GM21786 (cell line): ENCODE results near the gene PODN.
A peak's percentile ranks its signal among the peaks of the same experiment; 100 is the strongest.

ENCODE experiments used
- ATAC-seq: cut with Tn5 transposase; IDR thresholded peaks from one replicate; pipeline ENCODE4 v1.9.1; 2021; ENCODE audit not compliant: unreplicated experiment

PODN gene

DNA sequence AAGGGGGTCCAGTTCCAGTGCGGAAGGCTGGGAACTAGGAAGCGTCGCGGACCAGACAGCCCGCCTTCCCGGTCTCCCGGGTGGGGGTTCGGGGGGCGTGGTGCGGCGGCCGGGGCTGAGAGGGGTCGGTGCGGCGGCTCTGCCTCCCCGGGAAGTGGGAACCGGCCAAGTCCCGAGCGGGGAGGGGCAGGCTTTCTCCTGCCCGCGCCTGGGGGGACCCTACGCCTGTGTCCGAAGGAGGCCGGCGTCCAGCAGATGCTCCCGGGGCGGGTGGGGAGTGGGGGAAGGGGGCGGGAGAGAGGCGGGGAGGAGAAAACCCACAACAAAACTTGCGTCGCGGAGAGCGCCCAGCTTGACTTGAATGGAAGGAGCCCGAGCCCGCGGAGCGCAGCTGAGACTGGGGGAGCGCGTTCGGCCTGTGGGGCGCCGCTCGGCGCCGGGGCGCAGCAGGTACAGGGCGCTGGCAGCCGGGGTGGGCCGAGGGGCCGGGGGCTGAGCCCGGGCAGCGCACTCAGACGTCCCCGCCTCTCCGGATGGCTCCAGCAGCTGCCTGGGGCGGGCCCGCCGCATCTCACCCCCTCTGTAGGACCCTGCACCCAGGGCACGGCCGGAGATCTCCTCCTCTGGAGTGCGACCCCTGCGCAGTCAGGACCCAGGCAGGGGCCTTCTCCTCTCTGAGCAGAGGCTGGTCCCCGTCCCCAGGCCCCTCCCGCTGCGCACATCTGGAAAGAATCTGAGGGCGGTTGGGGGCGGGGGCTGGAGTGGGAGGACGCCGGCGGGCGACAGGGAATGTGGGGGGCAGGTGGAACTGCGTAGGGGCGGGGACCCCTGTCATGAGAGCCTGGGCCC, at the start of gene PODN:
Gene PODN (plus strand): TSS at position 355 of the 849 bp plus-strand sequence. CDS start 7,643 bp downstream, outside the sequence.
- ATAC-seq: no peak

DNA sequence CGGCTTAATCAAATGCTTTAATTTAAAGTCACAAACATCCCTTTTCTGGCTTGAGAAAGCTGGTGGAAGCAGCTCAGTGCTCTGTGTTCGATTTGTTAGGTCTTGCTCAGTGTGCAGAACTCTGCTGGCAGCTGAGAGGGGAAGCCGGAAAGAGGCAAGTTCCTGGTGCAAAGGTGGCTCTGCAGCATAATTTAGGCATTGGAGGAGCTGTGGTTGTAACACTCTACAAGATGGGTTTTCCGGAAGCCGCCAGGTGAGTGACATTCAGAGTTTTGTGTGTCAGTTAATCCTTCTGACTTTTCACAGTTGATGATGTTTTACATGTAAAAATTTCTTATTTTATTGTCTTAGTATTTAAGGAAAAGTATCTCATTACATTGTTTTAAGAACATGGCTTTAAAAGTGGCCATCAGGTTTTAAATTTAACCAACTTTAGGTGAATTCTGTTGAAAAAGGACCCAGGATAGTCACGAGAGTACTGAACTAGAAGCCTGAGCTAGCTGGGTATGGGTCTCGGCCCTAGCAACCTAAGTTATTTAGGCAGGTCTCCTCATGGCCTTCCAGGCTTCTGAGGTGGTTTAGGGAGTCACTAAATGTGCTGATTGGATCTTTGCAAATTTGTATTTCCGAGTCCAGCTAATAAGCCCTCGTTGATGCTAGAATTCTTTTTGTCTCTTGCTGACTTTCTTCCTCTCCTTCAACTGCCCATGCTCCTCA, 47.1 kb upstream of the PODN start:
- peak; percentile 90 for ATAC-seq

GRCh38 chr1:53015508-53015860, 46.5 kb upstream of the PODN start:
- no peak for ATAC-seq

DNA sequence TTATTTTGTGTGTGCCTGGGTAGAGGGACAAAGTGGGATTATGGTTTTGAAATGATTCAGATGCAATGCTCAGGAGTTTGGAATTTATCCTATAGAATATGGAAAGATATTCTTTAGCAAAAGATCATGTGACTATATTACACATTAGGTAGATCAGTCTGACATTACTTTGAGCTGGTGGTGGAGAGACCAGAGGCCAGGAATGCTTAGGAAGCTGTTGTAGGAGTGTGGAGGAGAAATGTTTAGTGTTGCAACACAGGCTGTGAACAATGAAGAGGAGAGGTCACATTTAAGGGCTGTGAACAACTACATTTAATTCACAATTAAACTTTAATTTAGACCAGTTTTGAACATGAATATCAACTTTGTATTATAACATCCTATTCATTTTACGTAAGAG, 45.3 kb upstream of the PODN start:
- ATAC-seq: no peak

GRCh38 chr1:53020588-53020987, 41.4 kb upstream of the PODN start:
- ATAC-seq: no peak

- no peak for ATAC-seq
Observed at GRCh38 chr1:53022179-53022578, 39.8 kb upstream of the PODN start.

GRCh38 chr1:53023546-53023945, 38.5 kb upstream of the PODN start:
- no peak for ATAC-seq

GRCh38 chr1:53024117-53024516, 37.9 kb upstream of the PODN start:
- ATAC-seq: no peak

GRCh38 chr1:53025034-53025768, 36.8 kb upstream of the PODN start:
- no peak for ATAC-seq

DNA sequence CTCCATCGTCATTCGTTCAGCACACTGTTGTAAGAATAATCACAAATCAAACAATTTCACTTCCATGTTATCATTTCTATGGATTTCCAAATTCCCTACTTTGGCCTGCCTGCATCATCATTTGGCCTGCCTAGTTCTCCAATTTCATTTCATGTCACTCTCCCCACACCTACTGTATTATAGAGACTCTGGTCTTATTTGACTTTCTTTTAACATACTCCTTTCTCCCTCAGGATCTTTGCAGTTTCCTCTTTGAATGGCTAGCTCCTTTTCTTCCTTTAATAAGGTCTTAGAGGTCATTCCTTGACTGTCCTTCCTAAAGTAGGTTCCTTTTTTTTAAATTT, 36.3 kb upstream of the PODN start:
- no peak for ATAC-seq

GRCh38 chr1:53026254-53026653, 35.8 kb upstream of the PODN start:
- ATAC-seq: no peak

DNA sequence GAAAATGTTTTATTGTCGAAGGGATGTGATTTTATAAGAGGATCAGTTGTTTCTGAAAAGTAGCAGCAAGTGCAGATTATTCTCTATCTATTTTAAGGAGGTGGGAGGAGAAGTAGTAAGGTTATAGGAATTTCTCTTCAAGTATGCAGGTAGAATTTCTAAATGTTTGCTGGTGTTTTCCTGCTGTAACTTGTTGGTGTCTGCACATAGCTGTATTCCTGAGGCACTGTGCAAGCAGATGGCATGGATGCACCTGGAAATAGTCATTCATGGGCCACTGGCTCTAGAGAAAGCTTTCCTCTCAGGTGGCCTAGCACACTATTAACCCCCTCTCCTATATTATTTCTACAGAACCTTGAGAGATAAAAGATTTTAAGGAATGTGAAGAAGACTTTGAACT, 30.3 kb upstream of the PODN start:
- ATAC-seq: no peak

DNA sequence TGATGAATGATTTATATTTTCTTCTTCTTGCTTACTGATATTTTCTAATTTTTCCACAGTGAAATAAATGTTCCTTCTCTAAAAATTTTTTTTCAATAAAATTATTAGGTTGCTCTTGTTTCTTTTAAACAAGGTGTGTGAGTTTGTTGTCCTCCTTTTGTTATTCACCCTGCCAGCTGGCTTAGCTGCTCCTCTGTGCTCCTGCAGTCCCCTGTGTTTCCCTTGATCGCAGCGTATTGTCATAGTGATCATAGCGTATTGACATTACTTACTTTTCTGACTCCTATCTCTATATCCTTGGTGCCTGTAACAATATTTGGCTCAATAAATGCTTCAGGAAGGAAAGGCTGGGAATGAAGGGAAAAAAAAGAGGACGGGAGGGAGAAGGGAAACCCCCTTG, 24.9 kb upstream of the PODN start:
- ATAC-seq: no peak

DNA sequence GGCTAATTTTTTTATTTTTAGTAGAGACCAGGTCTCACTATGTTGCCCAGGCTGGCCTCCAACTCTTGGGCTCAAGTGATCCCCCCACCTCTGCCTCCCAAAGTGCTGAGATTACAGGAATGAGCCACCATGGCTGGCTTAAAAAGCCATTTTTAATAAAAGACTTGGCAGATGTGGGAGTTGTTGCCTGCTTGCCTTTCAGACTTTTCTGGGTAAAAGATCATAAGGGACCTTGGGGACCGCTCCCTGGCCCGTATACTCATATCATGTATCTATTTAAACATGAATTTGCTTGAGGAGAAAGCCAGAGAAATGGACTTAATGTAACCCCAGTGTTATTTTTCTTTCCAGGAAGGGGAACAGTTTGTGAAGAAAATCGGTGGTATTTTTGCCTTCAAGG, 23.4 kb upstream of the PODN start:
- no peak for ATAC-seq

- ATAC-seq: no peak
Observed at GRCh38 chr1:53043271-53043670, 18.7 kb upstream of the PODN start.

DNA sequence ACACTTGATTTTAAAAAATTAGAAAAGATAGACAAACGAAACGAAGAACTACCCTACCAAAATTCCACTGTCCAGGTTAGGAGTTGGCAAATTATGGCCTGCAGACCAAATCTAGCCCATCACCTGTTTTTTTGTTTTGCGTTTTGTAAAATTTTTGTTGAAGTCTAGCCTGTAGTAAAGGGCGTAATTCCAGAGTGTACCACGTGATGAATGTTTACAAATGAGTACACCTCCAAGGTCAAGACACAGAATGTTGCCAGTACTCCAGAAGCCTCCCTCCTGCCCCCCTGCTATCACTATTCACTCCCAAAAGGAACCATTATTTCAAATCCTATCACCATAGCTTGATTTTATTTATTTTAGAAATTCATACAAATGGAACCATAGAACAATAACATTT, 17.1 kb upstream of the PODN start:
- ATAC-seq: no peak

DNA sequence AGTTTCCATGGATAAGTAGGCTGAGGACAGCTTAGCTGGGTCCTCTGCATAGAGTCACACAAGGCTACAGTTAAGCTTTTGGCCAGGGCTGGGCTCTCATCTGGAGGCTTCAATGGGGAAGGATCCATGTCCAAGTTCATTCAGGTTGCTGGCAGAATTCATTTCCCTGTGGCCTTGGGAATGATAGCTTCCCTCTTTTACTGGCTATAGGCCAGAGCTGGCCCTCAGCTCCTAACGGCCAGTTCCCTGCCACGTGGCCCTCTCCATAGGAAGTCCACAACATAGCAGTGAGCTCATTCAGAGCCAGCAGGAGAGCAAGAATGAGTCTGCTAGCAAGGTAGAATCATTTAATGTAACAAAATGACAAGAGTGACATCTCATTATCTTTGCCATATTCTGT, 15.1 kb upstream of the PODN start:
- no peak for ATAC-seq

GRCh38 chr1:53047737-53048736, 14.0 kb upstream of the PODN start:
- no peak for ATAC-seq

DNA sequence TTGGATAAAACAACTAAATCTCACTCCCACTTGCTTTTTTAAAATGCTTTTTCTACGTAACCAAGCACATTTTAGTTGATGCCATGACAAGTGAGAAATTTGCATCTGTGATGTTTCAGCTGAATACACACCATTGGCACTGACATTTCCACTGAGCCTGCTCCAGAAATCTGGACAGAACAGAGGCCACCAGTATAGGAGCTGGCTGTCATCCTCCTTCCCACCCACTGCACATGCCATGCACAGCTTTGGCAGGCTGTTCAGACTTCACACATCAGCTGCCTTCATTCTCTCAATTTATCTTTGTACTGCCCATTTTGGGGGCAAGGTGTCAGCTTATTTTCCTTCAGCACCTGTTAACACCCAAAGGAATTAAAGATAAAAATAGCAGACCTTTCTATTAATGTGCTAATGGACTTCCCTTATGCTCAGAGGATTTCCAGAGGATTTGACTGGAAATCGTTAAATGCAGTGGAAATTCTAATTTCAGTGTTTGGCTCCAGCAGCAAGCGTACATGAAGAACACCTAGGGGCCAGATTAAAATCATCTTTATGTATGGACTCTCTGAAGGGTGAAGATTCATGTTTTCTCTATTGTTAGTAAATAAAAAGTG, 12.9 kb upstream of the PODN start:
- no peak for ATAC-seq

DNA sequence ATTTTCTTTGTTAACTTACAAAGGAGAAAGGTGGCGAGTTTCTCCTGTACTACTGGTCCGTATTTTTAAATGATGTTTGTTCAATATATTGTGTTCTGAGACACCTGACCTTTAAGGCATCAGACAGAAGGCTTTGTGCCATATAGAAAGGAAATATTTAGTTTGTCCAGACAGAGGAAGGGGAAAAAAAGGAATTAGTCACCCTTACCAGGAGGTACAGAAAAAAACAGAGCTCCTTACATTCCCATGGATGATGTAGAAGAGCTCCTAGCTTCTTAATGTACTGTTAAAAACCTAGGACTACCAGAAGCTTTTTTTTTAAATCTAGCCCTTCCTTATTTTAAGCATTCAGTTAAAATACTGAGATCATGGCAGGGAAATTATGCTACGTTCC, 12.4 kb upstream of the PODN start:
- no peak for ATAC-seq
